DND-41 (cell line): ENCODE measurements around the gene PCDHGC5.
A peak's percentile ranks its signal among the peaks of the same experiment; 100 is the strongest.

Experiments
- ATAC-seq: fragments of 200-7000 bp; cut with Tn5 transposase; 3 replicates; pipeline ENCODE4 v1.9.1; 2021; ENCODE audit warnings: low read depth; ENCODE audit not compliant: insufficient read depth
- DNase-seq: peaks from one replicate; pipeline ENCODE4 v3.0.0-alpha.2; 2020
- H2AFZ ChIP-seq: 2 replicates; pipeline ENCODE4 v1.6.0; 2012; ENCODE audit warnings: low read depth, low read length
- H3K27ac ChIP-seq: 2 replicates; pipeline ENCODE4 v1.5.1; 2012; ENCODE audit warnings: low read length, inconsistent platforms
- H3K27me3 ChIP-seq: fragments of 200-600 bp; sonication (generic); 2 replicates; pipeline ENCODE4 v1.6.0; 2012; ENCODE audit warnings: low read length, mild to moderate bottlenecking, inconsistent platforms; ENCODE audit not compliant: insufficient read depth, poor library complexity
- H3K36me3 ChIP-seq: 2 replicates; pipeline ENCODE4 v1.5.1; 2012; ENCODE audit warnings: low read length, inconsistent platforms; ENCODE audit not compliant: insufficient read depth
- H3K4me1 ChIP-seq: 2 replicates; pipeline ENCODE4 v1.5.1; 2012; ENCODE audit warnings: mild to moderate bottlenecking, low read length; ENCODE audit not compliant: insufficient read depth
- H3K4me2 ChIP-seq: 2 replicates; pipeline ENCODE4 v1.6.0; 2012; ENCODE audit warnings: mild to moderate bottlenecking, moderate library complexity, low read length, inconsistent platforms; ENCODE audit not compliant: insufficient read depth
- H3K4me3 ChIP-seq, 2 experiments: fragments of 200-600 bp in 1 of 2; shearing (Covaris generic) in 1 of 2; 2 replicates each; pipeline ENCODE4 v1.5.1; 2012 to 2016; ENCODE audit warnings: inconsistent platforms in 2 of 2, low read length in 2 of 2, mild to moderate bottlenecking in 2 of 2, low read depth in 1 of 2, moderate library complexity in 1 of 2
- H3K79me2 ChIP-seq: 2 replicates; pipeline ENCODE4 v1.6.0; 2012; ENCODE audit warnings: low read length, inconsistent platforms; ENCODE audit not compliant: insufficient read depth
- H3K9ac ChIP-seq: 2 replicates; pipeline ENCODE4 v1.6.0; 2012; ENCODE audit warnings: low read depth, mild to moderate bottlenecking, inconsistent platforms, low read length, moderate library complexity
- H3K9me3 ChIP-seq: 2 replicates; pipeline ENCODE4 v1.5.1; 2012; ENCODE audit warnings: low read length, moderate library complexity, mild to moderate bottlenecking, inconsistent platforms; ENCODE audit not compliant: insufficient read depth, severe bottlenecking
- H4K20me1 ChIP-seq: 2 replicates; pipeline ENCODE4 v1.6.0; 2012; ENCODE audit warnings: low read length; ENCODE audit not compliant: insufficient read depth
- CTCF ChIP-seq: IDR thresholded peaks from 2 replicates; pipeline ENCODE4 v1.5.1; 2012; ENCODE audit warnings: borderline replicate concordance, low read length, moderate library complexity, mild to moderate bottlenecking; ENCODE audit not compliant: poor library complexity, severe bottlenecking; ENCODE audit errors: extremely low read depth
- EZH2 ChIP-seq: IDR thresholded peaks from 3 replicates; pipeline ENCODE4 v1.6.1; 2012; ENCODE audit warnings: borderline replicate concordance, low read depth, mild to moderate bottlenecking, moderate library complexity, low read length, inconsistent platforms; ENCODE audit not compliant: severe bottlenecking

PCDHGC5 gene

GRCh38 chr5:141524604-141525597, 36.0 kb downstream of the PCDHGC5 start:
- no peak overlapping the region for H3K27ac ChIP-seq
- peaks cover 99% of the 10 kb centered on the region for H3K36me3 ChIP-seq
- H3K4me1 ChIP-seq: no peaks in the 10 kb centered on the region
- no peak overlapping the region for H3K9ac ChIP-seq
- H4K20me1 ChIP-seq: no peaks in the 10 kb centered on the region
- H3K9me3 ChIP-seq: no peaks in the 10 kb centered on the region
- TF ChIP-seq EZH2 (no peak), CTCF (peak; percentile 98)
- H3K79me2 ChIP-seq: no peaks in the 10 kb centered on the region
- H2AFZ ChIP-seq: no peak overlapping the region
- no peak overlapping the region for H3K4me3 ChIP-seq
- no peaks in the 10 kb centered on the region for H3K27me3 ChIP-seq
- peak; percentile 71 for ATAC-seq
- DNase-seq: peak; percentile 36
- no peak overlapping the region for H3K4me2 ChIP-seq

DNA sequence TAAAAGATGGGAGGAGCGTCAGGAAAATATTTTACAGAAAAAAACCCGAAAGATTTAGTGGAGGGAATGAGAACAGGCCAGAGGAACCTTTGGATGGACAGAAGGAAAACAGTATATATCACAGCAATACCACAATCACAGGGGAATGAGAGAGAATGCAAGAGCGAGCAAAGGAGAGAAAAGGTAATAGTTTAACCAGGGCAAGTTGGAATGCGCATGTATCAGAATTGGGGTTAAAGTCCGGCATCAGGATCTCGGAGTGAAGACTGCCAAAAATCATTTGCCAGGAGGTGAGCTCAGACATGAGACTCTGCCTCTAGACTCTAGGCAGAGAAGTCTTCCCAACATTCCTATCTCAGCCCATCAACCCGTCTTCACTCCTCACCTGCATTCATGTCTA, 36.8 kb downstream of the PCDHGC5 start:
- no peak overlapping the region for H3K27ac ChIP-seq
- H4K20me1 ChIP-seq: no peaks in the 10 kb centered on the region
- H3K36me3 ChIP-seq: peaks cover 99% of the 10 kb centered on the region
- no peak overlapping the region for H2AFZ ChIP-seq
- TF ChIP-seq CTCF: no peak
- TF ChIP-seq EZH2: no peak
- H3K79me2 ChIP-seq: no peaks in the 10 kb centered on the region
- no peak for ATAC-seq
- H3K9ac ChIP-seq: no peak overlapping the region
- no peaks in the 10 kb centered on the region for H3K27me3 ChIP-seq
- no peak overlapping the region for H3K4me3 ChIP-seq
- H3K4me1 ChIP-seq: no peaks in the 10 kb centered on the region
- H3K9me3 ChIP-seq: no peaks in the 10 kb centered on the region
- H3K4me2 ChIP-seq: no peak overlapping the region
- DNase-seq: no peak

DNA sequence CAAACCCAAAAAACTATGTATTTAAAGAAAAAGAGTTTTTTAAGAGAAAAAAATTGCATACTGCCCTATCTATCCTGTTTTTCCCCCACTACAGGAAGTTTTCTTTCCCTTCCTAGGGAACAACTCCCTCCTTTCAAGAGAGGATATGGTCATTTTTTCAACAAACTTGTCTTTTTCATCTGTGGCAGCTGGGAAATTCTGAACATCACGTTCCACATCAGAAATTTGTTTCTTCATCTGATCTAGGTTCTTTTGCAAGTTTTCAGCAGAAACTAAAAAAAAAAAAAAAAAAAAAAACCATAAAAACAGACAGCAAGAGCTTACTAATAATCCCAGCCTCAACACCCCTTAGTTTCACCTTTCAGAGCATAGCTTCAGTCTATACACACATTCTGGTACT, 38.5 kb downstream of the PCDHGC5 start:
- TF ChIP-seq EZH2 (no peak), CTCF (no peak)
- Histone ChIP-seq H3K79me2 (no peaks in the 10 kb centered on the region), H3K4me2 (no peak overlapping the region), H3K4me1 (no peaks in the 10 kb centered on the region), H3K4me3 (no peak overlapping the region), H3K27ac (no peak overlapping the region), H3K27me3 (no peaks in the 10 kb centered on the region), H4K20me1 (no peaks in the 10 kb centered on the region), H3K36me3 (peaks cover 100% of the 10 kb centered on the region), H3K9ac (no peak overlapping the region), H2AFZ (no peak overlapping the region), H3K9me3 (no peaks in the 10 kb centered on the region)
- no peak for DNase-seq
- no peak for ATAC-seq
